Suprapubic skin (tissue), 3 donors: ENCODE measurements around the gene IGLON5.

Source experiments
- POLR2A ChIP-seq, 2 donors: fragments of 450-650 bp; IDR thresholded peaks; one replicate each; pipeline ENCODE4 v1.6.1; 2017; ENCODE audit warnings: antibody characterized with exemption in 2 of 2, mild to moderate bottlenecking in 2 of 2, moderate library complexity in 2 of 2
- TF ChIP-seq, protein P1 (sequence below), 2 donors: fragments of 200-600 bp in 1 of 2; fragments of 450-650 bp in 1 of 2; sonication (generic) in 1 of 2; IDR thresholded peaks; one replicate each; pipeline ENCODE4 v1.5.1; 2016 to 2019; ENCODE audit warnings: antibody characterized with exemption in 2 of 2, mild to moderate bottlenecking in 1 of 2, moderate library complexity in 1 of 2

GRCh38 chr19:51370230-51370629 is 58.8 kb downstream of the IGLON5 start:
- no peak for TF ChIP-seq POLR2A (IDR thresholded peaks at IDR 0.05)
- TF ChIP-seq, protein P1, sequence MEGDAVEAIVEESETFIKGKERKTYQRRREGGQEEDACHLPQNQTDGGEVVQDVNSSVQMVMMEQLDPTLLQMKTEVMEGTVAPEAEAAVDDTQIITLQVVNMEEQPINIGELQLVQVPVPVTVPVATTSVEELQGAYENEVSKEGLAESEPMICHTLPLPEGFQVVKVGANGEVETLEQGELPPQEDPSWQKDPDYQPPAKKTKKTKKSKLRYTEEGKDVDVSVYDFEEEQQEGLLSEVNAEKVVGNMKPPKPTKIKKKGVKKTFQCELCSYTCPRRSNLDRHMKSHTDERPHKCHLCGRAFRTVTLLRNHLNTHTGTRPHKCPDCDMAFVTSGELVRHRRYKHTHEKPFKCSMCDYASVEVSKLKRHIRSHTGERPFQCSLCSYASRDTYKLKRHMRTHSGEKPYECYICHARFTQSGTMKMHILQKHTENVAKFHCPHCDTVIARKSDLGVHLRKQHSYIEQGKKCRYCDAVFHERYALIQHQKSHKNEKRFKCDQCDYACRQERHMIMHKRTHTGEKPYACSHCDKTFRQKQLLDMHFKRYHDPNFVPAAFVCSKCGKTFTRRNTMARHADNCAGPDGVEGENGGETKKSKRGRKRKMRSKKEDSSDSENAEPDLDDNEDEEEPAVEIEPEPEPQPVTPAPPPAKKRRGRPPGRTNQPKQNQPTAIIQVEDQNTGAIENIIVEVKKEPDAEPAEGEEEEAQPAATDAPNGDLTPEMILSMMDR (IDR thresholded peaks at IDR 0.05) = no peak
